Caco-2 (cell line): ENCODE data around the gene TAGLN2. TPM values are rescaled to one million over a fixed set of nuclear protein-coding genes. Genes with fewer than 3 reads are reported as not detected.

Experiments
- BruUV-seq: library from RNA; stranded (reverse); fragments of 400-500 nt; replicated peaks from 2 replicates; lab custom pipeline; 2021; lab: Mats Ljungman, UMichigan
- CTCF ChIA-PET: fragments of 300-600 bp; sonication (Branson Sonifier 250); formaldehyde crosslinking; loops from one replicate; lab custom pipeline; 2022; ENCODE audit warnings: antibody characterized with exemption; lab: Charles Lee
- POLR2A ChIA-PET: fragments of 300-600 bp; sonication (Branson Sonifier 250); formaldehyde crosslinking; loops from one replicate; lab custom pipeline; 2022; ENCODE audit warnings: antibody characterized with exemption; lab: Charles Lee
- DNase-seq, 2 experiments: peaks; one replicate each; pipeline versions ENCODE4 v3.0.0 to v3.0.0-alpha.2; 2020 to 2022
- H3K27me3 ChIP-seq: replicated peaks from 2 replicates; pipeline ENCODE4 v1.6.0; 2011; ENCODE audit warnings: low read length; ENCODE audit not compliant: control insufficient read depth, insufficient read depth
- H3K36me3 ChIP-seq: 2 replicates; pipeline ENCODE4 v1.5.1; 2011; ENCODE audit warnings: low read length; ENCODE audit not compliant: control insufficient read depth, insufficient read depth
- H3K4me1 ChIP-seq: fragments of 250-450 bp; sonication (Bioruptor Pico); 2 replicates; pipeline ENCODE4 v1.5.1; 2020; ENCODE audit warnings: mild to moderate bottlenecking
- H3K4me3 ChIP-seq: 2 replicates; pipeline ENCODE4 v1.5.1; 2011; ENCODE audit warnings: low read depth, mild to moderate bottlenecking, control low read depth, low read length
- H3K9me3 ChIP-seq: fragments of 250-450 bp; sonication (Bioruptor Pico); 2 replicates; pipeline ENCODE4 v1.5.1; 2020; ENCODE audit warnings: mild to moderate bottlenecking, moderate library complexity
- H3K27ac Mint-ChIP-seq: one replicate; pipeline ENCODE4 v1.8.0; 2022; ENCODE audit warnings: mixed read lengths; ENCODE audit not compliant: unreplicated experiment
- H3K27me3 Mint-ChIP-seq: one replicate; pipeline ENCODE4 v1.8.0; 2022; ENCODE audit warnings: mixed read lengths; ENCODE audit not compliant: insufficient read depth, unreplicated experiment
- H3K36me3 Mint-ChIP-seq: one replicate; pipeline ENCODE4 v1.8.0; 2022; ENCODE audit warnings: mild to moderate bottlenecking, mixed read lengths; ENCODE audit not compliant: insufficient read depth, unreplicated experiment
- H3K4me1 Mint-ChIP-seq: one replicate; pipeline ENCODE4 v1.8.0; 2022; ENCODE audit warnings: low read depth, mixed read lengths; ENCODE audit not compliant: unreplicated experiment
- H3K4me3 Mint-ChIP-seq: one replicate; pipeline ENCODE4 v1.8.0; 2022; ENCODE audit warnings: mild to moderate bottlenecking, moderate library complexity, mixed read lengths; ENCODE audit not compliant: unreplicated experiment
- H3K9me3 Mint-ChIP-seq: one replicate; pipeline ENCODE4 v1.8.0; 2022; ENCODE audit warnings: mixed read lengths; ENCODE audit not compliant: unreplicated experiment
- CTCF ChIP-seq, 2 experiments: fragments of 200-600 bp in 1 of 2; IDR thresholded peaks; 1 replicate in 1 of 2; 2 replicates in 1 of 2; pipeline versions ENCODE4 v1.5.1 to v1.8.0; 2011 to 2022; ENCODE audit warnings: antibody characterized with exemption in 1 of 2, control low read depth in 1 of 2, inconsistent platforms in 1 of 2, low read depth in 1 of 2, low read length in 1 of 2, mild to moderate bottlenecking in 1 of 2, moderate library complexity in 1 of 2; ENCODE audit not compliant: insufficient read depth in 1 of 2, severe bottlenecking in 1 of 2, unreplicated experiment in 1 of 2
- intact Hi-C: fragments of 100-400 bp; cut with micrococcal nuclease; formaldehyde crosslinking; loops from one replicate; pipeline ENCODE4 v1.10.0; 2022; ENCODE audit not compliant: unreplicated experiment
- total RNA-seq: library from RNA; stranded (reverse); gene quantifications from 2 replicates; pipeline ENCODE4 v1.2.3, GENCODE V29; 2022

TAGLN2 gene
- total RNA-seq, 1 experiment from 2014 or later = 531 TPM

GRCh38 chr1:159921700-159922504 is 3.4 kb downstream of the TAGLN2 start:
- Mint-ChIP-seq H3K27me3 (no peaks in the 10 kb centered on the region), H3K4me3 (peak overlapping the region; percentile 74), H3K27ac (peak overlapping the region; percentile 98), H3K36me3 (peaks cover 78% of the 10 kb centered on the region), H3K4me1 (peaks cover 53% of the 10 kb centered on the region), H3K9me3 (no peaks in the 10 kb centered on the region)
- H3K9me3 ChIP-seq = no peaks in the 10 kb centered on the region
- H3K4me1 ChIP-seq = peaks cover 67% of the 10 kb centered on the region
- TSS peak; percentile 0 for BruUV-seq
- POLR2A ChIA-PET = interaction anchor here (0.6 kb wide), 1 partner anchor 32 kb away, joined by 3 read pairs; no protein-coding TSS in a partner anchor
- H3K36me3 ChIP-seq = peaks cover 4% of the 10 kb centered on the region
- no peaks in the 10 kb centered on the region for H3K27me3 ChIP-seq
- no peak for DNase-seq
- TF ChIP-seq CTCF (IDR thresholded peaks at IDR 0.05; ENCODE audit: insufficient read depth in 1 of 2, low read depth in 1 of 2, low read length in 1 of 2, severe bottlenecking in 1 of 2, unreplicated experiment in 1 of 2) = no peak
- H3K4me3 ChIP-seq = no peak overlapping the region
- intact Hi-C loops = no loop called here
- CTCF ChIA-PET = no interaction called here

- no peaks in the 10 kb centered on the region for H3K27me3 Mint-ChIP-seq
- intact Hi-C loops = no loop called here
Observed at GRCh38 chr1:159921251-159921650, 4.1 kb downstream of the TAGLN2 start.

GRCh38 chr1:159920651-159921050 is 4.7 kb downstream of the TAGLN2 start:
- CTCF ChIA-PET = no interaction called here
- H3K4me3 Mint-ChIP-seq = peak overlapping the region; percentile 16
- H3K27me3 ChIP-seq = no peaks in the 10 kb centered on the region
- intact Hi-C loops = no loop called here
- peak overlapping the region; percentile 11 for H3K27ac Mint-ChIP-seq
- POLR2A ChIA-PET = no interaction called here
- no peaks in the 10 kb centered on the region for H3K9me3 Mint-ChIP-seq
- no peaks in the 10 kb centered on the region for H3K9me3 ChIP-seq
- H3K4me1 ChIP-seq = peaks cover 70% of the 10 kb centered on the region
- no peak for DNase-seq
- peaks cover 54% of the 10 kb centered on the region for H3K4me1 Mint-ChIP-seq
- BruUV-seq = no TSS peak
- no peak for TF ChIP-seq CTCF (IDR thresholded peaks at IDR 0.05; ENCODE audit: insufficient read depth in 1 of 2, low read depth in 1 of 2, low read length in 1 of 2, severe bottlenecking in 1 of 2, unreplicated experiment in 1 of 2)
- H3K27me3 Mint-ChIP-seq = no peaks in the 10 kb centered on the region
- peaks cover 86% of the 10 kb centered on the region for H3K36me3 Mint-ChIP-seq
- H3K36me3 ChIP-seq = peaks cover 4% of the 10 kb centered on the region
- H3K4me3 ChIP-seq = no peak overlapping the region

More at GRCh38 chr1:159921251-159921650, 4.1 kb downstream of the TAGLN2 start:
- Mint-ChIP-seq H3K4me3 (peak overlapping the region; percentile 16), H3K27ac (peak overlapping the region; percentile 11), H3K4me1 (peaks cover 51% of the 10 kb centered on the region), H3K9me3 (no peaks in the 10 kb centered on the region), H3K36me3 (peaks cover 83% of the 10 kb centered on the region)
- Histone ChIP-seq H3K36me3 (peaks cover 4% of the 10 kb centered on the region), H3K4me1 (peaks cover 71% of the 10 kb centered on the region), H3K27me3 (no peaks in the 10 kb centered on the region), H3K9me3 (no peaks in the 10 kb centered on the region), H3K4me3 (no peak overlapping the region)
- ChIA-PET CTCF (no interaction called here), POLR2A (no interaction called here)
- TF ChIP-seq CTCF (IDR thresholded peaks at IDR 0.05; ENCODE audit: insufficient read depth in 1 of 2, low read depth in 1 of 2, low read length in 1 of 2, severe bottlenecking in 1 of 2, unreplicated experiment in 1 of 2) = no peak
- no TSS peak for BruUV-seq
- no peak for DNase-seq
